Measurements from ENCODE around the gene TBCK. TPM values are rescaled to one million over a fixed set of nuclear protein-coding genes. Genes with fewer than 3 reads are reported as not detected.

Gene TBCK
- total RNA-seq, 1 experiment from 2014 or later = 19.7 TPM

DNA sequence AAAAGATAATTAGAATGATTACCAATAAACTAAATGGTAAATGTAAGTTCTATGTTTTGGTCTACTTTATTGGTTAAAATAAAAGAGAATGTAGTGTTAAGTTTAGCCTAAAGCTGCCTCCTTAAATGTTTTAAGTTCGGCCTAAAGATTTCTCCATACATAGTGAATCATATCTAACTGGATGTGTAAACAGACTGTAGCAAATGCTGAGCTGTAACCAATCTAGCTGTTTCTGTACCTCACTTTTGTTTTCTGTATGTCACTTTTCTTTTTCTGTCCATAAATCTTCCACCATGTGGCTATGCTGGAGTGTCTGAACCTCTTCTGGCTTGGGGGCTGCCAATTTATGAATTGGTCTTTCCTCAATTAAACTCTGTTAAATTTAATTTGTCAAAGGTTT, 121.2 kb downstream of the TBCK start:
- Mint-ChIP-seq H3K27me3 (ENCODE audit: unreplicated experiment) (no peaks in the 10 kb centered on the region), H3K9me3 (ENCODE audit: low read depth, unreplicated experiment) (no peaks in the 10 kb centered on the region), H3K36me3 (ENCODE audit: insufficient read depth, unreplicated experiment) (no peaks in the 10 kb centered on the region), H3K4me1 (ENCODE audit: low read depth, unreplicated experiment) (no peaks in the 10 kb centered on the region), H3K4me3 (ENCODE audit: low read depth, unreplicated experiment) (no peak overlapping the region), H3K27ac (ENCODE audit: unreplicated experiment) (no peak overlapping the region)
- no peak for TF ChIP-seq CTCF (IDR thresholded peaks at IDR 0.05; ENCODE audit: unreplicated experiment)
- CTCF ChIA-PET = no interaction called here
- no peak for DNase-seq
- BruUV-seq (replicated peaks) = no TSS peak
- intact Hi-C loops (cut with micrococcal nuclease; ENCODE audit: unreplicated experiment) = no loop called here

DNA sequence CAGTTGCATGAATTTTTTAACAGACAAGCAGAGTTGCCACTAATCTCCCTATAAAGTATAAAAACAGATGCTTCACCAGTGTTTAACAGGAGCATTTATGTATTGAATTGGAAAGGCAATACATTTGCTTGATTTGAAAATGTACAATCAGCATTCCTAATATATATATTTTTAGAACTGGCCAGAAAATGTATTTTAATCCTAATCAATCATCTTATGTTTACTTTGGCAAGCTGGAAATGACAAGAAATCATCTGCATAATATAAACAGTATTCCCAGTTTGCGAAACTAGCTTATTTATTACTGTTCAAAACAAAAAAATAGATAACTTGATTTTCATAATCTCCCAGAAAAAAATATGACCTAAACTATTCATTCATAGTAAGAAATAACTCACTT, 123.9 kb downstream of the TBCK start:
- no peak for TF ChIP-seq CTCF (IDR thresholded peaks at IDR 0.05; ENCODE audit: unreplicated experiment)
- H3K27me3 Mint-ChIP-seq (ENCODE audit: unreplicated experiment) = no peaks in the 10 kb centered on the region
- intact Hi-C loops (cut with micrococcal nuclease; ENCODE audit: unreplicated experiment) = no loop called here
- no peak overlapping the region for H3K27ac Mint-ChIP-seq (ENCODE audit: unreplicated experiment)
- no peaks in the 10 kb centered on the region for H3K9me3 Mint-ChIP-seq (ENCODE audit: low read depth, unreplicated experiment)
- no peaks in the 10 kb centered on the region for H3K4me1 Mint-ChIP-seq (ENCODE audit: low read depth, unreplicated experiment)
- no peaks in the 10 kb centered on the region for H3K36me3 Mint-ChIP-seq (ENCODE audit: insufficient read depth, unreplicated experiment)
- CTCF ChIA-PET = no interaction called here
- BruUV-seq (replicated peaks) = no TSS peak
- H3K4me3 Mint-ChIP-seq (ENCODE audit: low read depth, unreplicated experiment) = no peak overlapping the region
- no peak for DNase-seq

DNA sequence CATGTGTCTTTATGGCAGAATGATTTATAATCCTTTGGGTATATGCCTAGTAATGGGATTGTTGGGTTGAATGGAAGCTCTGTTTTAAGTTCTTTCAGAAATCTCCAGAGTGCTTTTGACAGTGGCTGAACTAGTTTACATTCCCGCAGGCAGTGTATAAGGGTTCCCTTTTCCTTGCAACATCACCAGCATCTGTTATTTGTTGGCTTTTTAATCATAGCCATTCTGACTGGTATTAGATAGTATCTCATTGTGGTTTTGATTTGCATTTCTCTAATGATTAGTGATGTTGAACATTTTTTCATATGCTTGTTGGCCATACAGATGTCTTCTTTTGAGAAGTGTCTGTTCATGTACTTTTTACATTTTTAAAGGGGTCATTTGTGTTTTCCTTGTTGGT, 129.8 kb downstream of the TBCK start:
- no TSS peak for BruUV-seq (replicated peaks)
- DNase-seq = no peak
- Mint-ChIP-seq H3K27me3 (ENCODE audit: unreplicated experiment) (no peaks in the 10 kb centered on the region), H3K4me3 (ENCODE audit: low read depth, unreplicated experiment) (no peak overlapping the region), H3K9me3 (ENCODE audit: low read depth, unreplicated experiment) (no peaks in the 10 kb centered on the region), H3K4me1 (ENCODE audit: low read depth, unreplicated experiment) (no peaks in the 10 kb centered on the region), H3K27ac (ENCODE audit: unreplicated experiment) (no peak overlapping the region), H3K36me3 (ENCODE audit: insufficient read depth, unreplicated experiment) (no peaks in the 10 kb centered on the region)
- CTCF ChIA-PET = no interaction called here
- TF ChIP-seq CTCF (IDR thresholded peaks at IDR 0.05; ENCODE audit: unreplicated experiment) = no peak
- intact Hi-C loops (cut with micrococcal nuclease; ENCODE audit: unreplicated experiment) = no loop called here

DNA sequence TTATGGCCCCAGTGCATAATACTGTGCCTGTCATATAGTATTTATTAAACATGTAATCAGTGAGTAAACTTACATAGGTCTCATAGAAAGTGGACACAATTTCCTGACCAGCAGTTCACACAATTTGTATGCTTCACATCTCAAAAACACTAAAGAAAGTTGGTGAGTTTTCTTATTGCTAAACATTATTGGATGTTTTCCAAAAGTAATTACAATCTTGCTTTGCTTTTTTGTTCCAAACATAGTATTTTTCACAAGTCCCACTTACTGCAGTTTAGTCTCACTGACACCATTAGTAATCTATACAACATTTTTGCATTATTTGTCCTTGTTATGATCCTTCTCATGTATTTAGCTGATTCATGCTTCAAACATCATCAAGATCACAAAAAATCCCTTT, 132.5 kb downstream of the TBCK start:
- H3K27me3 Mint-ChIP-seq (ENCODE audit: unreplicated experiment) = no peaks in the 10 kb centered on the region
- no peak overlapping the region for H3K27ac Mint-ChIP-seq (ENCODE audit: unreplicated experiment)
- H3K9me3 Mint-ChIP-seq (ENCODE audit: low read depth, unreplicated experiment) = no peaks in the 10 kb centered on the region
- no peaks in the 10 kb centered on the region for H3K36me3 Mint-ChIP-seq (ENCODE audit: insufficient read depth, unreplicated experiment)
- no TSS peak for BruUV-seq (replicated peaks)
- CTCF ChIA-PET = no interaction called here
- TF ChIP-seq CTCF (IDR thresholded peaks at IDR 0.05; ENCODE audit: unreplicated experiment) = no peak
- H3K4me1 Mint-ChIP-seq (ENCODE audit: low read depth, unreplicated experiment) = no peaks in the 10 kb centered on the region
- H3K4me3 Mint-ChIP-seq (ENCODE audit: low read depth, unreplicated experiment) = no peak overlapping the region
- DNase-seq = no peak
- intact Hi-C loops (cut with micrococcal nuclease; ENCODE audit: unreplicated experiment) = no loop called here

- Mint-ChIP-seq H3K4me3 (ENCODE audit: low read depth, unreplicated experiment) (no peak overlapping the region), H3K27me3 (ENCODE audit: unreplicated experiment) (no peaks in the 10 kb centered on the region), H3K4me1 (ENCODE audit: low read depth, unreplicated experiment) (no peaks in the 10 kb centered on the region), H3K36me3 (ENCODE audit: insufficient read depth, unreplicated experiment) (no peaks in the 10 kb centered on the region), H3K9me3 (ENCODE audit: low read depth, unreplicated experiment) (no peaks in the 10 kb centered on the region), H3K27ac (ENCODE audit: unreplicated experiment) (no peak overlapping the region)
- BruUV-seq (replicated peaks) = no TSS peak
- no peak for TF ChIP-seq CTCF (IDR thresholded peaks at IDR 0.05; ENCODE audit: unreplicated experiment)
- CTCF ChIA-PET = no interaction called here
- intact Hi-C loops (cut with micrococcal nuclease; ENCODE audit: unreplicated experiment) = no loop called here
- no peak for DNase-seq
Observed at GRCh38 chr4:106172861-106173260, 143.1 kb downstream of the TBCK start.
